Activated CD4-positive, alpha-beta memory T cell treated with anti-CD3 and anti-CD28 coated beads, Interleukin-2, amount 10 ng/mL, durations not matched to agents 7 days and 5 days (primary cell): ENCODE measurements around the gene CLMN. TPM values are rescaled to one million over a fixed set of nuclear protein-coding genes. Genes with fewer than 3 reads are reported as not detected.

Source experiments
- CTCF ChIA-PET: fragments of 350-600 bp; sonication (Branson Sonifier 250); formaldehyde crosslinking; loops from one replicate; lab custom pipeline; 2021; ENCODE audit warnings: antibody characterized with exemption, inconsistent platforms; lab: Charles Lee
- POLR2A ChIA-PET: fragments of 350-600 bp; sonication (Branson Sonifier 250); formaldehyde crosslinking; loops from one replicate; lab custom pipeline; 2021; ENCODE audit warnings: antibody characterized with exemption; lab: Charles Lee
- DNase-seq: peaks from one replicate; pipeline ENCODE4 v3.0.0-alpha.2; 2020
- H3K27ac Mint-ChIP-seq: one replicate; pipeline ENCODE4 v1.8.0; 2021; ENCODE audit warnings: mild to moderate bottlenecking, mixed read lengths
- H3K27me3 Mint-ChIP-seq: one replicate; pipeline ENCODE4 v1.8.0; 2021; ENCODE audit warnings: mixed read lengths
- H3K36me3 Mint-ChIP-seq: one replicate; pipeline ENCODE4 v1.8.0; 2021; ENCODE audit warnings: low read depth, mixed read lengths
- H3K4me1 Mint-ChIP-seq: one replicate; pipeline ENCODE4 v1.8.0; 2021; ENCODE audit warnings: mixed read lengths
- H3K4me3 Mint-ChIP-seq: one replicate; pipeline ENCODE4 v1.8.0; 2021; ENCODE audit warnings: mild to moderate bottlenecking, mixed read lengths
- H3K9me3 Mint-ChIP-seq: one replicate; pipeline ENCODE4 v1.8.0; 2021; ENCODE audit warnings: mixed read lengths
- total RNA-seq, 2 experiments: library from RNA; stranded (reverse); gene quantifications; one replicate each; pipeline ENCODE4 v1.2.3, GENCODE V29; 2021

Gene CLMN
- total RNA-seq, 2 experiments from 2014 or later = 0.33 to 0.48 TPM

- no peaks in the 10 kb centered on the region for H3K27me3 Mint-ChIP-seq
These were observed 96.8 kb downstream of the CLMN start for GRCh38 chr14:95222870-95223398.

GRCh38 chr14:95222151-95222631 lies 97.5 kb downstream of the CLMN start:
- H3K4me3 Mint-ChIP-seq = no peak overlapping the region
- POLR2A ChIA-PET = no interaction called here
- CTCF ChIA-PET = no interaction called here
- DNase-seq = no peak
- H3K4me1 Mint-ChIP-seq = no peaks in the 10 kb centered on the region
- no peaks in the 10 kb centered on the region for H3K27me3 Mint-ChIP-seq
- H3K9me3 Mint-ChIP-seq = no peaks in the 10 kb centered on the region
- no peaks in the 10 kb centered on the region for H3K36me3 Mint-ChIP-seq
- no peak overlapping the region for H3K27ac Mint-ChIP-seq

More at GRCh38 chr14:95222870-95223398, 96.8 kb downstream of the CLMN start:
- no peak overlapping the region for H3K27ac Mint-ChIP-seq
- CTCF ChIA-PET = no interaction called here
- DNase-seq = no peak
- no peaks in the 10 kb centered on the region for H3K4me1 Mint-ChIP-seq
- POLR2A ChIA-PET = no interaction called here
- H3K9me3 Mint-ChIP-seq = no peaks in the 10 kb centered on the region
- H3K36me3 Mint-ChIP-seq = no peaks in the 10 kb centered on the region
- H3K4me3 Mint-ChIP-seq = no peak overlapping the region

GRCh38 chr14:95221531-95221930 lies 98.2 kb downstream of the CLMN start:
- Mint-ChIP-seq H3K4me3 (no peak overlapping the region), H3K27me3 (no peaks in the 10 kb centered on the region), H3K4me1 (no peaks in the 10 kb centered on the region), H3K27ac (no peak overlapping the region), H3K9me3 (no peaks in the 10 kb centered on the region), H3K36me3 (no peaks in the 10 kb centered on the region)
- ChIA-PET CTCF (no interaction called here), POLR2A (no interaction called here)
- no peak for DNase-seq

- no peak for DNase-seq
- Mint-ChIP-seq H3K4me3 (no peak overlapping the region), H3K4me1 (no peaks in the 10 kb centered on the region), H3K27me3 (peaks cover 4% of the 10 kb centered on the region), H3K9me3 (no peaks in the 10 kb centered on the region), H3K27ac (no peak overlapping the region), H3K36me3 (no peaks in the 10 kb centered on the region)
- ChIA-PET POLR2A (no interaction called here), CTCF (no interaction called here)
These were observed 99.0 kb downstream of the CLMN start for GRCh38 chr14:95220663-95221231.

- H3K27me3 Mint-ChIP-seq = peaks cover 4% of the 10 kb centered on the region
- no peaks in the 10 kb centered on the region for H3K36me3 Mint-ChIP-seq
- ChIA-PET POLR2A (no interaction called here), CTCF (no interaction called here)
- H3K4me1 Mint-ChIP-seq = no peaks in the 10 kb centered on the region
- no peak overlapping the region for H3K4me3 Mint-ChIP-seq
- H3K9me3 Mint-ChIP-seq = no peaks in the 10 kb centered on the region
- no peak for DNase-seq
- H3K27ac Mint-ChIP-seq = no peak overlapping the region
These were observed 101.1 kb downstream of the CLMN start for GRCh38 chr14:95218472-95219193.

- ChIA-PET POLR2A (no interaction called here), CTCF (no interaction called here)
- Mint-ChIP-seq H3K36me3 (no peaks in the 10 kb centered on the region), H3K4me1 (no peaks in the 10 kb centered on the region), H3K27me3 (peaks cover 4% of the 10 kb centered on the region), H3K4me3 (no peak overlapping the region), H3K27ac (no peak overlapping the region), H3K9me3 (no peaks in the 10 kb centered on the region)
- DNase-seq = no peak
These were observed 101.7 kb downstream of the CLMN start for GRCh38 chr14:95218006-95218405.

- no peaks in the 10 kb centered on the region for H3K36me3 Mint-ChIP-seq
- POLR2A ChIA-PET = no interaction called here
- H3K9me3 Mint-ChIP-seq = no peaks in the 10 kb centered on the region
- no peak overlapping the region for H3K27ac Mint-ChIP-seq
- H3K4me3 Mint-ChIP-seq = no peak overlapping the region
- no peak for DNase-seq
- CTCF ChIA-PET = no interaction called here
- peaks cover 4% of the 10 kb centered on the region for H3K27me3 Mint-ChIP-seq
- H3K4me1 Mint-ChIP-seq = no peaks in the 10 kb centered on the region
These were observed 102.3 kb downstream of the CLMN start for GRCh38 chr14:95217391-95217900.

GRCh38 chr14:95216008-95216407 lies 103.7 kb downstream of the CLMN start:
- POLR2A ChIA-PET = no interaction called here
- CTCF ChIA-PET = no interaction called here
- no peak overlapping the region for H3K4me3 Mint-ChIP-seq
- peaks cover 4% of the 10 kb centered on the region for H3K27me3 Mint-ChIP-seq
- DNase-seq = no peak
- H3K36me3 Mint-ChIP-seq = no peaks in the 10 kb centered on the region
- no peaks in the 10 kb centered on the region for H3K9me3 Mint-ChIP-seq
- H3K27ac Mint-ChIP-seq = no peak overlapping the region
- H3K4me1 Mint-ChIP-seq = no peaks in the 10 kb centered on the region

- DNase-seq = no peak
- CTCF ChIA-PET = no interaction called here
These were observed 104.5 kb downstream of the CLMN start for GRCh38 chr14:95215094-95215725.

GRCh38 chr14:95213774-95214173 lies 105.9 kb downstream of the CLMN start:
- no peak overlapping the region for H3K4me3 Mint-ChIP-seq
- peaks cover 4% of the 10 kb centered on the region for H3K27me3 Mint-ChIP-seq
- H3K4me1 Mint-ChIP-seq = no peaks in the 10 kb centered on the region
- H3K27ac Mint-ChIP-seq = no peak overlapping the region
- H3K9me3 Mint-ChIP-seq = no peaks in the 10 kb centered on the region
- H3K36me3 Mint-ChIP-seq = no peaks in the 10 kb centered on the region
- ChIA-PET POLR2A (no interaction called here), CTCF (no interaction called here)
- DNase-seq = no peak

More at GRCh38 chr14:95215094-95215725, 104.5 kb downstream of the CLMN start:
- H3K9me3 Mint-ChIP-seq = no peaks in the 10 kb centered on the region
- H3K27me3 Mint-ChIP-seq = peaks cover 4% of the 10 kb centered on the region
- no peak overlapping the region for H3K27ac Mint-ChIP-seq
- H3K36me3 Mint-ChIP-seq = no peaks in the 10 kb centered on the region
- POLR2A ChIA-PET = no interaction called here
- H3K4me3 Mint-ChIP-seq = no peak overlapping the region
- H3K4me1 Mint-ChIP-seq = no peaks in the 10 kb centered on the region

- DNase-seq = no peak
- CTCF ChIA-PET = interaction anchor here (0.7 kb wide), 1 partner anchor 12 kb away, joined by 4 read pairs; no protein-coding TSS in a partner anchor
- H3K27me3 Mint-ChIP-seq = peaks cover 6% of the 10 kb centered on the region
- H3K4me1 Mint-ChIP-seq = no peaks in the 10 kb centered on the region
- no peaks in the 10 kb centered on the region for H3K9me3 Mint-ChIP-seq
- POLR2A ChIA-PET = no interaction called here
- H3K36me3 Mint-ChIP-seq = no peaks in the 10 kb centered on the region
- H3K4me3 Mint-ChIP-seq = no peak overlapping the region
- no peak overlapping the region for H3K27ac Mint-ChIP-seq
These were observed 107.8 kb downstream of the CLMN start for GRCh38 chr14:95211721-95212504.

- ChIA-PET POLR2A (no interaction called here), CTCF (no interaction called here)
- no peak overlapping the region for H3K4me3 Mint-ChIP-seq
- no peaks in the 10 kb centered on the region for H3K4me1 Mint-ChIP-seq
- no peaks in the 10 kb centered on the region for H3K9me3 Mint-ChIP-seq
- H3K36me3 Mint-ChIP-seq = no peaks in the 10 kb centered on the region
- no peak overlapping the region for H3K27ac Mint-ChIP-seq
- DNase-seq = no peak
- H3K27me3 Mint-ChIP-seq = peaks cover 4% of the 10 kb centered on the region
These were observed 109.0 kb downstream of the CLMN start for GRCh38 chr14:95210699-95211098.
